B cell (primary cell): ENCODE measurements around the gene GUCY1A1. TPM values are rescaled to one million over a fixed set of nuclear protein-coding genes. Genes with fewer than 3 reads are reported as not detected.

ENCODE experiments used
- ATAC-seq: fragments of 200-7000 bp; cut with Tn5 transposase; one replicate; pipeline ENCODE4 v1.10.0; 2021; ENCODE audit warnings: low read depth, mild to moderate bottlenecking, moderate number of reproducible peaks, moderate library complexity
- CTCF ChIA-PET: fragments of 350-600 bp; sonication (Branson Sonifier 250); formaldehyde crosslinking; loops from one replicate; lab custom pipeline; 2021; ENCODE audit warnings: antibody characterized with exemption, inconsistent platforms; lab: Charles Lee
- POLR2A ChIA-PET: fragments of 350-600 bp; sonication (Branson Sonifier 250); formaldehyde crosslinking; loops from one replicate; lab custom pipeline; 2021; ENCODE audit warnings: antibody characterized with exemption; lab: Charles Lee
- DNase-seq: peaks from one replicate; pipeline ENCODE4 v3.0.0; 2013
- H2AFZ ChIP-seq: 2 replicates; pipeline ENCODE4 v1.6.1; 2012; ENCODE audit warnings: mild to moderate bottlenecking, low read depth, low read length; ENCODE audit not compliant: insufficient read depth, poor library complexity, severe bottlenecking
- H3K27ac ChIP-seq, 2 donors: 1 replicate in 1 of 2; 2 replicates in 1 of 2; pipeline ENCODE4 v1.5.1; 2012 to 2013; ENCODE audit warnings: low read length in 2 of 2, mild to moderate bottlenecking in 2 of 2, moderate library complexity in 1 of 2
- H3K27me3 ChIP-seq, 4 experiments: fragments of 200-600 bp in 1 of 4; sonication (generic) in 1 of 4; replicated peaks in 1 of 4; 1 replicate in 2 of 4; 2 replicates in 2 of 4; pipeline versions ENCODE4 v1.6.1 to v1.7.0; 2013 to 2016; ENCODE audit warnings: low read length in 3 of 4, mild to moderate bottlenecking in 2 of 4, mixed read lengths in 1 of 4, moderate library complexity in 1 of 4; ENCODE audit not compliant: insufficient read depth in 4 of 4, control insufficient read depth in 3 of 4; ENCODE audit errors: control extremely low read depth in 1 of 4
- H3K36me3 ChIP-seq, 2 experiments: replicated peaks in 1 of 2; 1 replicate in 1 of 2; 2 replicates in 1 of 2; pipeline versions ENCODE4 v1.6.1 to v1.7.1; 2013; ENCODE audit warnings: low read length in 1 of 2; ENCODE audit not compliant: insufficient read depth in 2 of 2, control insufficient read depth in 1 of 2; ENCODE audit errors: control extremely low read depth in 1 of 2, extremely low read depth in 1 of 2
- H3K4me1 ChIP-seq, 2 donors: fragments of 200-600 bp in 1 of 2; sonication (generic) in 1 of 2; 1 replicate in 1 of 2; 2 replicates in 1 of 2; pipeline versions ENCODE4 v1.5.1 to v1.6.1; 2013 to 2017; ENCODE audit warnings: low read length in 2 of 2; ENCODE audit not compliant: control insufficient read depth in 2 of 2, insufficient read depth in 2 of 2
- H3K4me2 ChIP-seq: replicated peaks from 2 replicates; pipeline ENCODE3; 2012; ENCODE audit warnings: mild to moderate bottlenecking, low read depth, low read length; ENCODE audit not compliant: poor library complexity, severe bottlenecking
- H3K4me3 ChIP-seq, 5 experiments: fragments of 200-600 bp in 1 of 5; sonication (generic) in 1 of 5; 1 replicate in 3 of 5; 2 replicates in 2 of 5; pipeline versions ENCODE4 v1.5.1 to v1.7.0; 2011 to 2016; ENCODE audit warnings: low read length in 4 of 5, mild to moderate bottlenecking in 4 of 5, low read depth in 2 of 5, control low read depth in 1 of 5, moderate library complexity in 1 of 5; ENCODE audit not compliant: insufficient read depth in 1 of 5; ENCODE audit errors: control extremely low read depth in 1 of 5, extremely low read depth in 1 of 5
- H3K79me2 ChIP-seq: fragments of 200-600 bp; sonication (generic); one replicate; pipeline ENCODE4 v1.6.0; 2016; ENCODE audit warnings: low read length; ENCODE audit not compliant: control insufficient read depth, insufficient read depth
- H3K9ac ChIP-seq: fragments of 200-600 bp; sonication (generic); 2 replicates; pipeline ENCODE4 v1.6.1; 2017; ENCODE audit warnings: mild to moderate bottlenecking, low read length, moderate library complexity
- H3K9me3 ChIP-seq, 3 donors: one replicate each; pipeline versions ENCODE4 v1.6.1 to v1.7.1; 2013; ENCODE audit warnings: low read length in 2 of 3; ENCODE audit not compliant: control insufficient read depth in 2 of 3, insufficient read depth in 1 of 3; ENCODE audit errors: control extremely low read depth in 1 of 3
- H4K20me1 ChIP-seq: 2 replicates; pipeline ENCODE4 v1.6.0; 2012; ENCODE audit warnings: mild to moderate bottlenecking, low read length; ENCODE audit not compliant: insufficient read depth, control insufficient read depth, poor library complexity, severe bottlenecking
- H3K27ac Mint-ChIP-seq: one replicate; pipeline ENCODE4 v1.8.0; 2021; ENCODE audit warnings: mixed read lengths
- H3K27me3 Mint-ChIP-seq: one replicate; pipeline ENCODE4 v1.8.0; 2021; ENCODE audit warnings: mixed read lengths
- H3K4me1 Mint-ChIP-seq: one replicate; pipeline ENCODE4 v1.8.0; 2021; ENCODE audit warnings: mixed read lengths
- H3K4me3 Mint-ChIP-seq: one replicate; pipeline ENCODE4 v1.8.0; 2021; ENCODE audit warnings: mixed read lengths
- H3K9me3 Mint-ChIP-seq: one replicate; pipeline ENCODE4 v1.8.0; 2022; ENCODE audit warnings: mixed read lengths; ENCODE audit not compliant: insufficient read depth
- CTCF ChIP-seq: fragments of 200-600 bp; IDR thresholded peaks from one replicate; pipeline ENCODE4 v1.8.0; 2022; ENCODE audit warnings: antibody characterized with exemption, mild to moderate bottlenecking
- EZH2 ChIP-seq: IDR thresholded peaks from 2 replicates; pipeline ENCODE4 v1.6.1; 2012; ENCODE audit warnings: borderline replicate concordance, low read depth, mild to moderate bottlenecking, moderate library complexity, low read length; ENCODE audit not compliant: insufficient read depth, poor library complexity, severe bottlenecking
- WGBS: methylation state at CpG from one replicate; pipeline ENCODE4 v1.1.5; 2013; ENCODE audit warnings: missing lambda C conversion rate; ENCODE audit not compliant: insufficient coverage; 5-methylcytosine and 5-hydroxymethylcytosine counted together
- intact Hi-C: fragments of 100-400 bp; cut with micrococcal nuclease; formaldehyde crosslinking; loops from one replicate; pipeline ENCODE4 v1.10.0; 2022
- polyA plus RNA-seq: library from polyadenylated mRNA; depleted of rRNA; stranded (reverse); fragments of >200 nt; gene quantifications from 2 replicates; pipeline ENCODE4 v1.2.3, GENCODE V29; 2012
- total RNA-seq, 2 donors: library from RNA; stranded (reverse); fragments of 120-200 nt in 1 of 2; gene quantifications; 1 replicate in 1 of 2; 2 replicates in 1 of 2; pipeline versions ENCODE4 v1.2.3 to v1.2.4, GENCODE V29; 2013 to 2022

GUCY1A1 gene
- total and polyA plus RNA-seq, 2 donors (not counting 1 experiment from before 2014, with no cell fraction given), result 0.12 to 0.25 TPM

GRCh38 chr4:155780775-155781174 is 114.1 kb downstream of the GUCY1A1 start:
- Histone ChIP-seq H3K9ac (no peak overlapping the region), H3K4me2 (no peak overlapping the region), H3K27ac (no peak overlapping the region), H3K4me1 (no peaks in the 10 kb centered on the region), H2AFZ (no peak overlapping the region), H3K36me3 (no peaks in the 10 kb centered on the region), H4K20me1 (no peaks in the 10 kb centered on the region), H3K9me3 (no peaks in the 10 kb centered on the region), H3K79me2 (no peaks in the 10 kb centered on the region), H3K27me3 (no peaks in the 10 kb centered on the region), H3K4me3 (no peak overlapping the region)
- Mint-ChIP-seq H3K27ac (no peak overlapping the region), H3K4me3 (no peak overlapping the region), H3K9me3 (no peaks in the 10 kb centered on the region), H3K27me3 (no peaks in the 10 kb centered on the region), H3K4me1 (no peaks in the 10 kb centered on the region)
- no peak for ATAC-seq
- DNase-seq, result no peak
- no CpG with 5 or more reads among the region's 1 CpG for WGBS
- TF ChIP-seq EZH2, result no peak
- ChIA-PET POLR2A (no interaction called here), CTCF (no interaction called here)
- intact Hi-C loops, result no loop called here

GRCh38 chr4:155781249-155781831 is 114.7 kb downstream of the GUCY1A1 start:
- Histone ChIP-seq H3K4me1 (no peaks in the 10 kb centered on the region), H3K9ac (no peak overlapping the region), H3K27ac (no peak overlapping the region), H3K4me2 (no peak overlapping the region), H3K79me2 (no peaks in the 10 kb centered on the region), H3K27me3 (no peaks in the 10 kb centered on the region), H3K9me3 (no peaks in the 10 kb centered on the region), H4K20me1 (no peaks in the 10 kb centered on the region), H2AFZ (no peak overlapping the region), H3K4me3 (no peak overlapping the region), H3K36me3 (no peaks in the 10 kb centered on the region)
- WGBS, result no CpG with 5 or more reads among the region's 4 CpGs
- ChIA-PET CTCF (no interaction called here), POLR2A (no interaction called here)
- H3K4me1 Mint-ChIP-seq, result no peaks in the 10 kb centered on the region
- TF ChIP-seq EZH2 (no peak), CTCF (no peak)
- no peaks in the 10 kb centered on the region for H3K9me3 Mint-ChIP-seq
- no peak overlapping the region for H3K27ac Mint-ChIP-seq
- H3K27me3 Mint-ChIP-seq, result no peaks in the 10 kb centered on the region
- ATAC-seq (no peak), DNase-seq (no peak)
- intact Hi-C loops, result no loop called here
- H3K4me3 Mint-ChIP-seq, result no peak overlapping the region

Other genes starting within 250 kb of the GUCY1A1 start
- 0.10 and 0.19 TPM in 2 replicates for gene GUCY1B1, start 92.2 kb downstream of the GUCY1A1 start, total RNA-seq
- 0.09 and 0.23 TPM in 2 replicates for gene GUCY1B1, start 92.2 kb downstream of the GUCY1A1 start, polyA plus RNA-seq
- not detected in 2 replicates for gene ASIC5, start 199.4 kb downstream of the GUCY1A1 start, total RNA-seq
- not detected in 2 replicates for gene ASIC5, start 199.4 kb downstream of the GUCY1A1 start, polyA plus RNA-seq
- not detected in 2 replicates for gene TDO2, start 236.8 kb downstream of the GUCY1A1 start, total RNA-seq
- gene TDO2, start 236.8 kb downstream of the GUCY1A1 start, polyA plus RNA-seq, result not detected in 2 replicates